ENCODE results near the gene SAMM50.

SAMM50 gene

GRCh38 chr22:44033287-44033686, 78.0 kb downstream of the SAMM50 start:
- DNase-seq, result no peak
- Histone ChIP-seq H3K27me3 (no peaks in the 10 kb centered on the region), H3K9me3 (no peaks in the 10 kb centered on the region), H3K4me1 (no peaks in the 10 kb centered on the region), H3K4me3 (ENCODE audit: low read depth, low read length) (no peak overlapping the region), H3K36me3 (no peaks in the 10 kb centered on the region)
- TF ChIP-seq CTCF (IDR thresholded peaks at IDR 0.05; ENCODE audit: low read depth, low read length), result no peak

- no peak for DNase-seq
- H3K4me3 ChIP-seq (ENCODE audit: low read depth, low read length), result no peak overlapping the region
Observed at GRCh38 chr22:44033694-44034093, 78.5 kb downstream of the SAMM50 start.

GRCh38 chr22:44037519-44038375, 82.5 kb downstream of the SAMM50 start:
- H3K4me3 ChIP-seq (ENCODE audit: low read depth, low read length), result no peak overlapping the region
- DNase-seq, result no peak
- peaks cover 3% of the 10 kb centered on the region; the same call in 1 of the 2 replicates for H3K4me1 ChIP-seq
- H3K9me3 ChIP-seq, result no peaks in the 10 kb centered on the region
- H3K27me3 ChIP-seq, result no peaks in the 10 kb centered on the region
- no peaks in the 10 kb centered on the region for H3K36me3 ChIP-seq
- no peak for TF ChIP-seq CTCF (IDR thresholded peaks at IDR 0.05; ENCODE audit: low read depth, low read length)

More at GRCh38 chr22:44033694-44034093, 78.5 kb downstream of the SAMM50 start:
- Histone ChIP-seq H3K36me3 (no peaks in the 10 kb centered on the region), H3K4me1 (no peaks in the 10 kb centered on the region), H3K27me3 (no peaks in the 10 kb centered on the region), H3K9me3 (no peaks in the 10 kb centered on the region)
- TF ChIP-seq CTCF (IDR thresholded peaks at IDR 0.05; ENCODE audit: low read depth, low read length), result no peak

- DNase-seq, result no peak
- Histone ChIP-seq H3K4me3 (ENCODE audit: low read depth, low read length) (no peak overlapping the region), H3K27me3 (no peaks in the 10 kb centered on the region), H3K4me1 (peaks cover 3% of the 10 kb centered on the region; the same call in 1 of the 2 replicates), H3K36me3 (no peaks in the 10 kb centered on the region), H3K9me3 (no peaks in the 10 kb centered on the region)
- TF ChIP-seq CTCF (IDR thresholded peaks at IDR 0.05; ENCODE audit: low read depth, low read length), result no peak
Observed at GRCh38 chr22:44039566-44040171, 84.4 kb downstream of the SAMM50 start.

GRCh38 chr22:44042249-44043218, 87.3 kb downstream of the SAMM50 start:
- TF ChIP-seq CTCF (IDR thresholded peaks at IDR 0.05; ENCODE audit: low read depth, low read length), result no peak
- no peak for DNase-seq
- Histone ChIP-seq H3K4me3 (ENCODE audit: low read depth, low read length) (no peak overlapping the region), H3K27me3 (no peaks in the 10 kb centered on the region), H3K4me1 (peaks cover 5% of the 10 kb centered on the region; the same call in 1 of the 2 replicates), H3K36me3 (no peaks in the 10 kb centered on the region), H3K9me3 (no peaks in the 10 kb centered on the region)

All from BE2C (cell line).